Hepatocyte (in vitro differentiated cells): ENCODE measurements around the gene CEACAM16.

Experiments
- EZH2 ChIP-seq: fragments of 200-600 bp; sonication (generic); IDR thresholded peaks from 2 replicates; pipeline ENCODE4 v1.6.1; 2016; ENCODE audit warnings: antibody characterized with exemption, mild to moderate bottlenecking, borderline replicate concordance
- EZH2phosphoT487 ChIP-seq: fragments of 200-600 bp; sonication (generic); IDR thresholded peaks from one replicate; pipeline ENCODE4 v1.6.1; 2018; ENCODE audit warnings: antibody characterized with exemption, mild to moderate bottlenecking, low read depth, moderate library complexity; ENCODE audit not compliant: unreplicated experiment, severe bottlenecking
- TF ChIP-seq, protein P1 (sequence below): fragments of 200-600 bp; sonication (generic); IDR thresholded peaks from 2 replicates; pipeline ENCODE4 v1.5.1; 2016; ENCODE audit warnings: antibody characterized with exemption, mild to moderate bottlenecking; ENCODE audit not compliant: poor library complexity

DNA sequence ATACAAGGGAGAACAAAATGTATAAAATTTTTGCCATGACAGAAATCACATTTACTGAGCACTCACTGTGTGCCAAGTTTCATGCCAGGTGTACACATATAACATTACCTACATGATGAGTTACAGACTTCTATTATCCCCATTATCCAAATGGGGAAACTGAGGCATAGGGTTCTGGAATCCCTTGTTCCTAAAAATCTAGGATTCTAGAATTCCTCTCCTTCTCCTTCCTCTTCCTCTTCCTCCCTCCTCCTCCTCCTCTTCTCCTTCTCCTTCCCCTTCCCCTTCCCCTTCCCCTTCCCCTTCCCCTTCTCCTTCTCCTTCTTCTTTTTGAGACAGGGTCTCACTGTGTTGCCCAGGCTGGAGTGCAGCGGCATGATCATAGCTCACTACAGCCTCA lies 35.4 kb downstream of the CEACAM16 start:
- TF ChIP-seq, protein P1, sequence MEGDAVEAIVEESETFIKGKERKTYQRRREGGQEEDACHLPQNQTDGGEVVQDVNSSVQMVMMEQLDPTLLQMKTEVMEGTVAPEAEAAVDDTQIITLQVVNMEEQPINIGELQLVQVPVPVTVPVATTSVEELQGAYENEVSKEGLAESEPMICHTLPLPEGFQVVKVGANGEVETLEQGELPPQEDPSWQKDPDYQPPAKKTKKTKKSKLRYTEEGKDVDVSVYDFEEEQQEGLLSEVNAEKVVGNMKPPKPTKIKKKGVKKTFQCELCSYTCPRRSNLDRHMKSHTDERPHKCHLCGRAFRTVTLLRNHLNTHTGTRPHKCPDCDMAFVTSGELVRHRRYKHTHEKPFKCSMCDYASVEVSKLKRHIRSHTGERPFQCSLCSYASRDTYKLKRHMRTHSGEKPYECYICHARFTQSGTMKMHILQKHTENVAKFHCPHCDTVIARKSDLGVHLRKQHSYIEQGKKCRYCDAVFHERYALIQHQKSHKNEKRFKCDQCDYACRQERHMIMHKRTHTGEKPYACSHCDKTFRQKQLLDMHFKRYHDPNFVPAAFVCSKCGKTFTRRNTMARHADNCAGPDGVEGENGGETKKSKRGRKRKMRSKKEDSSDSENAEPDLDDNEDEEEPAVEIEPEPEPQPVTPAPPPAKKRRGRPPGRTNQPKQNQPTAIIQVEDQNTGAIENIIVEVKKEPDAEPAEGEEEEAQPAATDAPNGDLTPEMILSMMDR: no peak
- no peak for TF ChIP-seq EZH2
- no peak for TF ChIP-seq EZH2phosphoT487
